H1 (cell line): ENCODE measurements around the gene ZSCAN18. TPM values are rescaled to one million over a fixed set of nuclear protein-coding genes. Genes with fewer than 3 reads are reported as not detected.

Source experiments
- E2F6 ChIP-seq: IDR thresholded peaks from 2 replicates; pipeline ENCODE4 v1.6.1; 2012; ENCODE audit warnings: inconsistent platforms
- JUN ChIP-seq: IDR thresholded peaks from 2 replicates; pipeline ENCODE4 v1.6.1; 2011; ENCODE audit warnings: low read depth, mild to moderate bottlenecking, improper control_type of control experiment, low read length
- KDM1A ChIP-seq: fragments of 200-600, 300-600 bp; sonication (generic); IDR thresholded peaks from 2 replicates; pipeline ENCODE4 v1.7.1; 2016; ENCODE audit warnings: mild to moderate bottlenecking, low read length, borderline replicate concordance
- SIN3A ChIP-seq, 2 experiments: IDR thresholded peaks in 1 of 2; conservative IDR thresholded peaks in 1 of 2; 2 replicates each; pipeline ENCODE4 v1.6.1; 2011 to 2012; ENCODE audit warnings: low read length in 2 of 2, improper control_type of control experiment in 1 of 2, low read depth in 1 of 2, mild to moderate bottlenecking in 1 of 2
- SIX5 ChIP-seq: IDR thresholded peaks from 2 replicates; pipeline ENCODE4 v1.6.1; 2011; ENCODE audit warnings: mild to moderate bottlenecking, low read depth, low read length
- TAF7 ChIP-seq: optimal IDR thresholded peaks from 2 replicates; pipeline ENCODE3; 2011; ENCODE audit warnings: low read depth, mild to moderate bottlenecking, inconsistent platforms, low read length, moderate library complexity, borderline replicate concordance
- TEAD4 ChIP-seq: IDR thresholded peaks from 2 replicates; pipeline ENCODE4 v1.6.1; 2012; ENCODE audit warnings: low read depth, low read length, inconsistent platforms, mixed read lengths
- polyA plus RNA-seq, 7 experiments: library from polyadenylated mRNA; depleted of rRNA in 3 of 7; stranded (reverse) in 5 of 7; unstranded in 2 of 7; fragments of >200 nt in 5 of 7; fragments of 200-250 nt in 2 of 7; gene quantifications; 1 replicate in 5 of 7; 2 replicates in 1 of 7; 4 replicates in 1 of 7; pipeline versions ENCODE4 v1.2.1 to v1.2.3, GENCODE V29; 2011 to 2013; ENCODE audit warnings: missing spikeins in 2 of 7, mixed read lengths in 2 of 7
- total RNA-seq: library from RNA; stranded (reverse); fragmentation: NEBNext Ultra II Directional; extraction: Animal tissue kit (Norgen Biotek cat#: 25700); gene quantifications from 2 replicates; pipeline ENCODE4 v1.2.1, GENCODE V29; 2021

The ZSCAN18 gene
- total and polyA plus RNA-seq, 2 of the 8 experiments (the other 6 are each of a cell fraction or from before 2014, with no cell fraction given): 37.0 to 41.4 TPM

GRCh38 chr19:58079792-58080191, 18.2 kb downstream of the ZSCAN18 start (continued):
- TF ChIP-seq SIN3A (conservative IDR thresholded peaks at IDR 0.05 in 1 of 2, IDR thresholded peaks at IDR 0.05 in 1 of 2; ENCODE audit: low read depth in 1 of 2, low read length in 2 of 2) (no peak), E2F6 (no peak), SIX5 (no peak), KDM1A (no peak), TAF7 (no peak), TEAD4 (no peak), JUN (no peak)
- TF ChIP-seq, all 59 proteins: peak for 0
